HL-60 (cell line): Measurements from ENCODE around the gene NPW.
"Not testable (repeated sequence)": the region's sequence is repeated elsewhere in the genome, so short reads cannot be mapped to it uniquely, and the experiment has no call there.

ENCODE experiments used
- DNase-seq, 2 experiments: peaks; one replicate each; pipeline ENCODE4 v3.0.0-alpha.2; 2010 to 2020; ENCODE audit warnings: low read depth in 1 of 2, low spot score in 1 of 2
- H3K27ac ChIP-seq: fragments of 250-450 bp; sonication (Bioruptor Pico); replicated peaks from 2 replicates; pipeline ENCODE4 v1.5.1; 2020; ENCODE audit warnings: mild to moderate bottlenecking, moderate library complexity
- H3K27me3 ChIP-seq: fragments of 250-450 bp; sonication (Bioruptor Pico); 2 replicates; pipeline ENCODE4 v1.5.1; 2021; ENCODE audit warnings: mild to moderate bottlenecking, moderate library complexity; ENCODE audit not compliant: insufficient read depth, poor library complexity, severe bottlenecking
- H3K4me3 ChIP-seq: replicated peaks from 2 replicates; pipeline ENCODE4 v1.5.1; 2011; ENCODE audit warnings: mild to moderate bottlenecking, control low read depth, low read length; ENCODE audit not compliant: insufficient read depth
- CTCF ChIP-seq: IDR thresholded peaks from one replicate; pipeline ENCODE4 v1.5.1; 2011; ENCODE audit warnings: low read length, control low read depth, inconsistent platforms; ENCODE audit not compliant: insufficient read depth
- GABPA ChIP-seq: IDR thresholded peaks from 2 replicates; pipeline ENCODE4 v1.6.1; 2012; ENCODE audit warnings: low read depth
- POLR2AphosphoS5 ChIP-seq: IDR thresholded peaks from 2 replicates; pipeline ENCODE4 v1.6.1; 2012; ENCODE audit warnings: low read depth
- REST ChIP-seq: IDR thresholded peaks from 2 replicates; pipeline ENCODE4 v1.6.1; 2012; ENCODE audit warnings: low read depth; ENCODE audit not compliant: insufficient replicate concordance
- SPI1 ChIP-seq: IDR thresholded peaks from 2 replicates; pipeline ENCODE4 v1.6.1; 2012; ENCODE audit warnings: low read depth, mild to moderate bottlenecking, borderline replicate concordance

The NPW gene

GRCh38 chr16:2009164-2009711, 10.3 kb upstream of the NPW start:
- peak overlapping the region; percentile 64 for H3K27ac ChIP-seq
- DNase-seq, result no peak

DNA sequence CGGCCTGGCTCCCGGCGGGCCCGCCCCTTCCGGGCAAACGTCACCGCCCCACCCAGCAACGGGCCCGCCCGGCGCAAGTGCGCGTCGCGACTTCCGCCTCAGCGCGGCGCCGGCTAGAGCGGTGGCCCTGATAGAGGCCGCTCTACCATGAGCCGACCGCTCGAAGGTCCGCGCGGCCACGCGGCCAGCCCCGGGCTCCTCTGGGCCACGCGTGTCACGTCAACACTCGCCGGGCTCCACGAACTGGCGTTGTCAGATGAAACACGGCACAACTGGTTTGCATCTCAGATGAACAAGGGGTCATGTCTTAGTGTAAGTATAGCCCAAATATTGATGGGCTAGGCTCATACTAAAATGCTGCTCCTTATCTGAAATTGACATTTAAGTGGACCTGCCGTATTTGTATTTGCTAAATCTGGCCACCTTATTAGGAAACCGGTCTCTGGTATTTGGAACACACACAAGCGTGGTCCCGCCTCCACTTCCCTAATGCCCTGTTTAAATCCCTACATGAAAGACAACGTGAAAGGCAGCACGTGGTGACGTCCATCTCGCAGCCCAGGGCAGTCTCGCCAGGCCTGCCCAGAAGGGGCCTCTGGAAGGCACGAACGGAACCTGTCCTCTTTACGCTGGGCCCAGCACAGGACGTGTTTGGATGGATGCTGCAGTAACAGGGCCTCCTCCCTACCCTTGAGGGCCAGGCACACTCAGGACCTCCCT, 9.6 kb upstream of the NPW start, which contains the start of gene ZNF598:
TSS of gene ZNF598 (minus strand) at position 31 of the 720 bp plus-strand sequence.
- Histone ChIP-seq H3K27ac (peak within 1 kb of the TSS; percentile 87), H3K4me3 (peak within 1 kb of the TSS; percentile 63), H3K27me3 (no peaks in the 10 kb centered on the region)
- no peak for TF ChIP-seq CTCF
- TF ChIP-seq SPI1, result peak; percentile 70; the same call in 1 of the 2 replicates
- peak; percentile 90 for TF ChIP-seq POLR2AphosphoS5
- TF ChIP-seq REST, result no peak
- peak; percentile 82 for TF ChIP-seq GABPA
- peak; percentile 69 to 88 for DNase-seq

More at GRCh38 chr16:2009164-2009711, 10.3 kb upstream of the NPW start:
- TF ChIP-seq CTCF, result no peak
- TF ChIP-seq SPI1, result no peak
- peak overlapping the region; percentile 63 for H3K4me3 ChIP-seq
- H3K27me3 ChIP-seq, result no peaks in the 10 kb centered on the region

DNA sequence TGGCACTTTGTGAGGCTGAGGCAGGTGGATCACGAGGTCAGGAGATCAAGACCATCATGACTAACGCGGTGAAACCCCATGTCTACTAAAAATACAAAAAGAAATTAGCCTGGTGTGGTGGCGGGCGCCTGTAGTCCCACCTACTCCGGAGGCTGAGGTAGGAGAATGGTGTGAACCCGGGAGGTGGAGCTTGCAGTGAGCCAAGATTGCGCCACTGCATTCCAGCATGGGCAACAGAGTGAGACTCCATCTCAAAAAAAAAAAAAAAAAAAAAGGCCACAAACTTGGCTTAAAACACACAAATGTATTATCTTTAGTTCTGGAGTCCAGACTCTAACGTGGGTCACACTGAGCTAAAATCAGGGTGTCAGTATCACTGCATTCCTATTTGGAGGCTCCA, 7.9 kb upstream of the NPW start:
- H3K27ac ChIP-seq, H3K27me3 ChIP-seq: not testable (repeated sequence)

DNA sequence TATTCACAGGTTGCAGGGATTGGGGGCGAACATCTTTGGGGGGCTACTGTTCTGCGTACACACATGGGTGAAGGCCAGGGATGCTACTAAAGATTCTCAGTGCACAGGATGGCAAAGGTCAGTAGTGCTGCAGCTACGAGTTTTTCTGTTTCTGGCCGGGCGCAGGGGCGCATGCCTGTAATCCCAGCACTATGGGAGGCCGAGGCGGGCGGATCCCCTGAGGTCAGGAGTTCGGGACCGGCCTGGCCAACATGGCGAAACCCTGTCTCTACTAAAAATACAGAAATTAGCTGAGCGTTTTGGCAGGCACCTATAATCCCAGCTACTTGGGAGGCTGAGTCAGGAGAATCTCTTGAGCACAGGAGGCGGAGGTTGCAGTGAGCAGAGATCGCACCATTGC, 6.1 kb upstream of the NPW start:
- no peak overlapping the region for H3K27ac ChIP-seq

More for the DNA sequence above, 7.9 kb upstream of the NPW start:
- not testable (repeated sequence) for DNase-seq, H3K4me3 ChIP-seq

More for the DNA sequence above, 6.1 kb upstream of the NPW start:
- Histone ChIP-seq H3K27me3 (no peaks in the 10 kb centered on the region), H3K4me3 (no peak overlapping the region)
- TF ChIP-seq SPI1, result no peak
- TF ChIP-seq REST, result no peak
- no peak for TF ChIP-seq POLR2AphosphoS5
- TF ChIP-seq CTCF, result no peak
- no peak for TF ChIP-seq GABPA
- no peak for DNase-seq
